Activated CD4-positive, CD25-positive, alpha-beta regulatory T cell (primary cell): ENCODE results near the gene SMCO3.
A peak's percentile ranks its signal among the peaks of the same experiment; 100 is the strongest.
"Not testable (repeated sequence)": the region's sequence is repeated elsewhere in the genome, so short reads cannot be mapped to it uniquely, and the experiment has no call there.

Source experiments
- DNase-seq, 4 experiments: peaks; one replicate each; lab custom pipeline; 2025; lab: John Stamatoyannopoulos, UW

The SMCO3 gene

GRCh38 chr12:14774906-14775635 lies 38.9 kb downstream of the SMCO3 start:
- no peak for DNase-seq

- peak; percentile 58 to 78 (median 76) for DNase-seq
Observed at GRCh38 chr12:14774074-14774905, 39.7 kb downstream of the SMCO3 start.

GRCh38 chr12:14773685-14774073 lies 40.3 kb downstream of the SMCO3 start:
- peak in 3 of 4 experiments; percentile 24 to 35 (median 27) for DNase-seq

DNA sequence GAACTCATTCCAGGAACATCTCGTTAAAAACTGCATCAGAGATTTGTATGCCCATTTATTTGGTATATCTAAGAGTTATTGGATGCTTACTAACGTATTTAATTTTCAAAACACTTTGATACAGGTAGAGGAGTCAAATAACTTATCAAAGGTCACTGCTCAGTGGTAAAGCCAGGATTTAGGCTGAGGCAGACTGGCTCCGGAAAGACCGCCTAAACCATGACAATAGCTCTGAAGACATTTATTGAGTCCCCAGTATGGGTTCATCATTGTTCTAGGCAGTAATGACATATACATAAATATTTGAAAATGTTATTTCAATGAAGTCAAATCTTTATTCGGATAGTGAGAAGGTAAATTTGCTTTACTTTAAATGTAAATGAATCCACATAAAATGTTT lies 41.0 kb downstream of the SMCO3 start:
- DNase-seq = no peak

GRCh38 chr12:14771651-14772137 lies 42.3 kb downstream of the SMCO3 start:
- peak in 1 of 4 experiments; percentile 2 for DNase-seq

DNA sequence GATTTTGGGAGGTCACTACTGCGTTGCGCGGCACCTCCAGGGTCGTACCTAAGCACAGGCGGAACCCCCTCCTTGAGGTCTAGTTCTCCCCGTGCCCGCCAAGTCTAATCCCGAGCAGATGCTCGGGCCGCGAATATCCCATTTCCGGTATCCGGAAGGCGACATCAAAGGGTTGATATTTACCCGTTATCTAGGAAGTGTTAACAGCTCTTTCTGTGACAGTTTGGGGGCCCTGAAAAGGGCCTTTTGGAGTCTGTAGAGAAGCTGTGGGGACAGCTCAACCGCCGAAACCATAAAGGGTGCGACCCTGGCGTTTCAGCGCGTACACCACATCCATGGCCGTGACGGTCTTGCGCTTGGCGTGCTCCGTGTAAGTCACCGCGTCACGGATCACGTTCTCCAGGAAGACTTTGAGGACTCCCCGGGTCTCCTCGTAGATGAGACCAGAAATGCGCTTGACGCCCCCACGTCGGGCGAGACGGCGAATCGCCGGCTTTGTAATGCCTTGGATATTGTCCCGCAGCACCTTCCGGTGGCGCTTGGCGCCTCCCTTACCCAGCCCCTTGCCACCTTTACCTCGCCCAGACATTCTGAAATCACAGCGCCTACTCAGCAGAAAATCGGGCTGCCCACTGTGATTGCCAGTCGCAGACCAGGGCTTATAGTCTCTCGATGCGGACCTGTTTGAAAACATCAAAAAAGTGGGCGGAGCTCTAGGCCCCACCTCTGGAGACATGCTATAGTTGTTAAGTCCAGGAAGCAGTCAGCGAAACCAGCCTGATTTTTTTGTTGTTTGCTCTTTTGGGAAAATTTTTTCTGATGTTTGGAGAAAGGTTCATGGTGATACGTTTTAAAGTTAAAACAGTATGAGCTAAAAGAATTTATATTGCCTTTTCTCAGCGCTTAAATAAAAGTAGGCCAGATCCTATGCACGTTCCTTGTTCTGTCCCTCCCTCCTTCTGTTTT lies 43.2 kb downstream of the SMCO3 start:
- DNase-seq = peak; percentile 79 to 88 (median 82)

GRCh38 chr12:14769969-14770495 lies 44.0 kb downstream of the SMCO3 start:
- peak; percentile 71 to 84 (median 78) for DNase-seq

GRCh38 chr12:14769466-14769968 lies 44.5 kb downstream of the SMCO3 start:
- DNase-seq = peak in 1 of 4 experiments; percentile 16

DNA sequence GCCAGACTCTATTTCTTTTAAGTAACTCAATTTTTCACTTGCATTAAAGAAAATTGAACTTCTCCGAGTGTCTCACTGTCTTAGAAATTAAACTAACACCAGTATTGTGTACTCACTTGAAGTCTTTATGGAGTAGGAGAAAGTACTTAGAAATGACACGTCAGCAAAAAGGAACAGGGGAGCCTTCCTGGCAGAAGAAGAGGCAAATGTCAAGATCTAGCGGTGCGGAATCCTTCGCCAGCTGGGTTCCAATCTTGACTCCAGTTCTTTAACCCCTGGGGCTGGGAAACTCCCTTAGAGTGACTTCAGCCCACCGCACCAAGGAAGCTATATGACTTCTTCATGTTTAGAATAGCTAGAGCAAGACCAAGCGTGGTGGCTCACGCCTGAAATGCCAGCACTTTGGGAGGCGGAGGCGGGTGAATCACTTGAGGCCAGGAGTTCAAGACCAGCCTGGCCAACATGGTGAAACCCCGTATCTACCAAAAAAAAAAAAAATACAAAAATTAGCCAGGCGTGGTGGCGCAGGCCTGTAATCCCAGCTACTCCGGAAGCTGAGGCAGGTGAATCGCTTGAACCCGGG lies 45.1 kb downstream of the SMCO3 start:
- peak in 2 of 4 experiments; percentile 17 to 37 for DNase-seq

- DNase-seq = no peak
Observed at GRCh38 chr12:14767617-14768016, 46.4 kb downstream of the SMCO3 start.

- no peak for DNase-seq
Observed at GRCh38 chr12:14766649-14767215, 47.2 kb downstream of the SMCO3 start.

- not testable (repeated sequence) for DNase-seq
Observed at GRCh38 chr12:14766020-14766419, 48.0 kb downstream of the SMCO3 start.

GRCh38 chr12:14765398-14765797 lies 48.6 kb downstream of the SMCO3 start:
- DNase-seq = no peak

DNA sequence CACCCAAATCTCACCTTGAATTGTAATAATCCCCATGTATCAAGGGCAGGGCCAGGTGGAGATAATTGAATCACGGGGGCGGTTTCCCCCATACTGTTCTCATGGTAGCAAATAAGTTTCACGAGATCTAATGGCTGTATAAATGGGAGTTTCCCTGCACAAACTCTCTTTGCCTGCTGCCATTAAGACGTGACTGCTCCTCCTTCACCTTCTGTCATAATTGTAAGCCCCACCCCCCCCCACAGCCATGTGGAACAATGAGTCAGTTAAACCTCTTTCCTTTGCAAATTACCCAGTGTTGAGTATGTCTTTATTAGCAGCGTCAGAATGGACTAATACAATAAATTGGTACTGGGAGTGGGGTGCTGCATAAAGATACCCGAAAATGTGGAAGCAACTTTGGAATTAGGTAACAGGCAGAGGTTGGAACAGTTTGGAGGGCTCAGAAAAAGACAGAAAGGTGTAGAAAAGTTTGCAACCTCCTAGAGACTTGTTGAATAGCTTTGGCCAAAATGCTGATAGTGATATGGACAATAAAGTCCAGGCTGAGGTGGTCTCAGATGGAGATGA lies 54.2 kb downstream of the SMCO3 start:
- not testable (repeated sequence) for DNase-seq

DNA sequence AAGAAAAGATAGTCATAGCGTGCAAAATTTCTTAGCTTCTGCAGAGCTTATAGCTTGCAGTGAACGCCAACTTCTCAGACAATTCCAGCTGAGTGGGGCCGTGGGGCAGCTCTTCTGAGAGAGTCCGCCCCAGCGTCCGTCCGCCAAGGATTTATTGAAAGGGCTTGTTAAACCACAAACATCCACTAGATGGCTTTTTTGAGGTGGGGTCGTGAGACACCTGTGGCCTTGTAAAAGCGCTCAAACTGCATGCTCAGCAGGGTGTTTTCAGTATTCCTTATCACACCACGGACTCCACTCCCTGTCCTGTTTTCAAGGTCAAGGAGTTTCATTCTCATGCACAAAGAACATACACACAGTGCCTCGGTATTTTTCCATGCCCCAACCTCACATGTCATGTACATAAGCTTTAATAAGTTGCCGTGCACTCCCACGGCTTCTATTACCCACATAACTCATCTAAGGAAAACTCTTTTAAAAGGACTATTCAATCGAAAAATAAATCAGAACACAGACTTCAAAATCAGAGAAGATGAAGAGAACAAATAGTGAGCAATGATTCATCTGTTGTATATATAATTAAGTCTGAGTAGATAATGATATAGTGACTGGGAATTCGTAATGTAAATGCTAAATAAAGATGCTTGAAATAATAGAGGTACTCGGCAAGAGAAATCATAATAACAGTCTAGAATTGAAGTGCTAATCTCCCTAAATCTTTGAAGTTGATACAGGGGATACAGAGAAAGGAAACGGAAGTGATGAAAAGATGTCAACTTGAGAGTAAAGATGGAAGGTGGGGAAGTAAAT lies 57.4 kb downstream of the SMCO3 start:
- DNase-seq = no peak
